Left colon (tissue), 2 donors: Measurements from ENCODE around the gene VIL1. TPM values are rescaled to one million over a fixed set of nuclear protein-coding genes. Genes with fewer than 3 reads are reported as not detected.

Source experiments
- ATAC-seq: fragments of 200-7000 bp; cut with Tn5 transposase; one replicate; pipeline ENCODE4 v1.9.1; 2020; ENCODE audit warnings: mild to moderate bottlenecking, moderate library complexity
- DNase-seq, 2 donors: peaks; one replicate each; pipeline ENCODE4 v3.0.0-alpha.2; 2020
- intact Hi-C, 2 donors: fragments of 100-400 bp; cut with DNase I in 1 of 2; cut with micrococcal nuclease in 1 of 2; formaldehyde crosslinking; loops; one replicate each; pipeline versions ENCODE4 v1.11.2 to v1.14.0; 2022; cut with DNase I, micrococcal nuclease
- total RNA-seq, 2 donors: library from RNA; stranded (reverse); fragmentation: NEBNext Ultra II Directional; extraction: Animal tissue kit (Norgen Biotek cat#: 25700); gene quantifications; one replicate each; pipeline ENCODE4 v1.2.1, GENCODE V29; 2021
- donor health status: DM: no; HTN: no; CAD: no.
- donor health status: DM: yes; HTN: yes; CAD: no.

The VIL1 gene
- total RNA-seq, 2 donors from 2014 or later: 441 to 488 TPM

- peak in 1 of 2 donors; percentile 19 for DNase-seq
- intact Hi-C loops: no loop called here
- ATAC-seq: peak; percentile 36
Observed at GRCh38 chr2:218429911-218430692, 11.2 kb downstream of the VIL1 start.

- DNase-seq (peak in 1 of 2 donors; percentile 9), ATAC-seq (no peak)
- intact Hi-C loops: no loop called here
Observed at GRCh38 chr2:218430721-218431120, 11.8 kb downstream of the VIL1 start.

GRCh38 chr2:218431878-218432277, 13.0 kb downstream of the VIL1 start:
- peak in 1 of 2 donors; percentile 16 for DNase-seq
- intact Hi-C loops: no loop called here
- peak; percentile 16 for ATAC-seq

- no peak for DNase-seq
Observed at GRCh38 chr2:218432676-218433365, 13.9 kb downstream of the VIL1 start.

DNA sequence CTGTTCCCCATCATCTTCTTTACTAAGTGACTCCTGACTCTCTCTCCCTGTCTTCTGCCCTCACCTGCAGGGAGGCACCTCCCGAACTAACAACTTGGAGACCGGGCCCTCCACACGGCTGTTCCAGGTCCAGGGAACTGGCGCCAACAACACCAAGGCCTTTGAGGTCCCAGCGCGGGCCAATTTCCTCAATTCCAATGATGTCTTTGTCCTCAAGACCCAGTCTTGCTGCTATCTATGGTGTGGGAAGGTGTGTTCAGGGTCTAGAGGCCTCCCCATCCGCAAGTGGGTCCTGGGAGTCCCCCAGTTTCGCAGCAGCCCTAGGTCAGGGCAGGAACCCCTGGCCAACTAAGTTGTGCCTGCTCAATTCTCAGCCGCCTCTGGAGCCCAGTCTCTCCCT, 15.5 kb downstream of the VIL1 start:
- no peak for DNase-seq
- intact Hi-C loops: no loop called here

More at GRCh38 chr2:218432676-218433365, 13.9 kb downstream of the VIL1 start:
- no peak for ATAC-seq
- intact Hi-C loops: no loop called here

DNA sequence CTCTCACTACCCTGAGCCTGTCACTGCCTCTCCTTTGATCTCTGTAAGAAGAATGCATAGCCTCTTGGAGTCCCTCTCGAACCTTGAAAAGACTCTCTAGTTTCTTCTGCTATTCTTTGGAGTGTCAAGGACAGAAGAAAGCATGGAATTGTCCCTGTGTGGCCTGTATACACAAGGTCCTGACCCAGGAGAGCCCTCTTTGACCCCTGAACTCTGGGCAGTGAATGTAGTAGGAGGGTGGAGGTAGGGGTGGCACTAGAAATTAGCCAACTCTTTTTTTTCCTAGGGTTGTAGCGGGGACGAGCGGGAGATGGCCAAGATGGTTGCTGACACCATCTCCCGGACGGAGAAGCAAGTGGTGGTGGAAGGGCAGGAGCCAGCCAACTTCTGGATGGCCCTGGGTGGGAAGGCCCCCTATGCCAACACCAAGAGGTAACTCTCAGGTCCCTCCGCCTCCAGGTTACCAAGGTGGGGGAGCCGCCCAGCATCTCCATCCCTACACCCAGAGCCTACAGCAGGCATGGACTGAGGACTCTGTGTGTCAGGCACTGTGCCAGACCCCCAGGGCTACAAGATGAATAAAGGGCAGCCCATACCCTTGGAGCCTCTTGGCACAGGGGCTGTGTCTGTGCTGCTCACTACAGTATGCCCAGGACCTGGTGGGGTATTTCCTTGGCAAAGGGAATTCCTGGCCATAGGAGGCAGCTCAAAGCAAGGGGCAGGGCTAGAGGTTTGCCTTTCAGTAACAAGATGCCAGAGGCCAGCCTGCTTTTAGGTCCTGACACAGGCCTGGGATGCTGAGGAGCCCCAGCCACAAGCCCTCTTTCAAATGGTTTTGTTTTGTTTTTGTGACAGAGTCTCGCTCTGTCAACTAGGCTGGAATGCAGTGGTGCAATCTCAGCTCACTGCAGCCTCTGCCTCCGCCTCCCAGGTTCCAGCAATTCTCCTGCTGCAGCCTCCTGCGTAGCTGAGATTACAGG, 16.4 kb downstream of the VIL1 start:
- DNase-seq (no peak), ATAC-seq (no peak)
- intact Hi-C loops: no loop called here

More for the DNA sequence above, 15.5 kb downstream of the VIL1 start:
- no peak for ATAC-seq

DNA sequence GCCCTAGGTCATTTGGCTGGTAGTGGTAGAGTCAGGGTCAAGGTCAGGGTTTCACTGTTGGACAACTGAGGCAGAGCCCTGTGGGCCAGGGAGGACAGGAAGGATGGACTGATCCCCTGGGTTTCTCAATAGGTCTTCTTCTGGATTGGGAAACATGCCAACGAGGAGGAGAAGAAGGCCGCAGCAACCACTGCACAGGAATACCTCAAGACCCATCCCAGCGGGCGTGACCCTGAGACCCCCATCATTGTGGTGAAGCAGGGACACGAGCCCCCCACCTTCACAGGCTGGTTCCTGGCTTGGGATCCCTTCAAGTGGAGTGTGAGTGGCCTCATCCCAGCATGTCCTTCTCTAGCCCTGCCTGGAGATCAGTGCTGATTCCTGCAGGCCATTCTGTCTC, 18.1 kb downstream of the VIL1 start:
- no peak for ATAC-seq
- no peak for DNase-seq
- intact Hi-C loops: no loop called here

- DNase-seq (no peak), ATAC-seq (no peak)
- intact Hi-C loops: no loop called here
Observed at GRCh38 chr2:218437969-218438368, 19.0 kb downstream of the VIL1 start.

GRCh38 chr2:218438596-218438995, 19.7 kb downstream of the VIL1 start:
- DNase-seq: no peak
- ATAC-seq: no peak
- intact Hi-C loops: no loop called here

GRCh38 chr2:218444692-218445357, 25.9 kb downstream of the VIL1 start:
- ATAC-seq (peak; percentile 91), DNase-seq (peak; percentile 61 to 78)
- intact Hi-C loops: no loop called here

DNA sequence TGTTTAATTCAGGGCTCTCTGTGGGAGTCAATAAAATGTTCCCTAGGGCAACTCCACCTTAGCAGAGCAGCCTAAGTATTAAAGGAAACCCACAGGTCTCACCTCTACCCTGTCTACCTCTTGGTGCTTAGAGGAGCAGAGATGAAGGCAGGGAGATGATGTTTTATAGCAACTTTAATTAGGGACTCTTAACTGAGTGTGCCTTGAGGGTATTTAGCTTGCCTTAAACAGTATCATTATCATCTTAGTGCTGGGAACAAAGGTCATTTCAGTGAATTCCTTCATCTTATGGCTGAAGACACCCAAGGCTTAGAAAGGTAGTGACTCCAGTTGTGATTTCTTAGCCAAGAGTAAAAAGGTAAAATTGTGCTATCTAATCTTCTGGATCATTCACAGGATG, 26.7 kb downstream of the VIL1 start:
- DNase-seq (no peak), ATAC-seq (peak; percentile 38)
- intact Hi-C loops: no loop called here

DNA sequence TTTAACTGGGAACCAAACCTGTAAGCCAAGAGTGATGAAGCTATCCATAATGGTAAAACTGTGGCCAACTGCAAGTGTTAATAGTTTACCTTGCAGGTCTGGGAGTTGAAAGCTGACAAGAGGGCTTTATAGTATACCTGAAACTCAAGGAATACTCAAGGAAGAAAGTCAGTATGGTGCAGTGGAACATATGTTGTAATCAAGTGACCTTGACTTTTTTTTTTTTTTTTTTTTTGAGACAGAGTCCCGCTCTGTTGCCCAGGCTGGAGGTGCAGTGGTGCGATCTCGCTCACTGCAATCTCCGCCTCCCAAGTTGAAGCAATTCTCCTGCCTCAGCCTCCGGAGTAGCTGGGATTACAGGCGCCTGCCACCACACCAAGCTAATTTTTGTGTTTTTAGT, 27.6 kb downstream of the VIL1 start:
- DNase-seq (no peak), ATAC-seq (no peak)
- intact Hi-C loops: no loop called here

GRCh38 chr2:218447072-218447471, 28.1 kb downstream of the VIL1 start:
- no peak for ATAC-seq

DNA sequence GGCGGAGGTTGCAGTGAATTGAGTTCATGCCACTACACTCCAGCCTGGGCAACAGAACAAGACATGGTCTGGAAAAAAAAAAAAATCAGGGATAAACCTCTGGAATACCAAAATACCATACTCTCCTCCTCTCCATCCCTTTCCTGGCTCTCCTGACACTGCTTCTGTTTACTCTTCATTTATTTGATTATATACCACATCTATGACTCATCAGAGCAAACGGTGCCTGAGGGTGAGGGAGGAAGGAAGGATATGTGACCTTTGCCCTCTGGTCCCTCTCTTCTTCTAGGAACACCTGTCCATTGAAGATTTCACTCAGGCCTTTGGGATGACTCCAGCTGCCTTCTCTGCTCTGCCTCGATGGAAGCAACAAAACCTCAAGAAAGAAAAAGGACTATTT, 30.0 kb downstream of the VIL1 start:
- DNase-seq (no peak), ATAC-seq (peak; percentile 58)
- intact Hi-C loops: no loop called here

More at GRCh38 chr2:218447072-218447471, 28.1 kb downstream of the VIL1 start:
- intact Hi-C loops: no loop called here
- no peak for DNase-seq

DNA sequence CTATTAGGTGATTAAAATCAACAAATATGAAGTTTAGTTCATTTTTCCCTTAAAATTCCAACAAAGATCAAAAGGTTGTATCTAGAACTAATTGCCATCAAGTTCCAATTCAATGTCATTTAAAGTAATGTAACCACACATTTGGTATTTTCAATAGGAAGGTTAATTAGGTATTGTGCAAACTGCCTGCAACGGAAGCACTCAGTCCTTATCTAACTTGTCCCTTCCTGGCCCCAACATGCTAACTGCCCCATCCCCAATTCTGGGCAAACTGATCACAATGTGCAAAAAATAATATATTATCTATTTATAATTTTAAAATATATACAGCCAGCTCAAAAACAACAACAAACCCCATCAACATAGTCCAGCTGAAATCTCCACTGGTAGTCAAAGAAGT, 33.2 kb downstream of the VIL1 start:
- ATAC-seq (no peak), DNase-seq (no peak)
- intact Hi-C loops: no loop called here

DNA sequence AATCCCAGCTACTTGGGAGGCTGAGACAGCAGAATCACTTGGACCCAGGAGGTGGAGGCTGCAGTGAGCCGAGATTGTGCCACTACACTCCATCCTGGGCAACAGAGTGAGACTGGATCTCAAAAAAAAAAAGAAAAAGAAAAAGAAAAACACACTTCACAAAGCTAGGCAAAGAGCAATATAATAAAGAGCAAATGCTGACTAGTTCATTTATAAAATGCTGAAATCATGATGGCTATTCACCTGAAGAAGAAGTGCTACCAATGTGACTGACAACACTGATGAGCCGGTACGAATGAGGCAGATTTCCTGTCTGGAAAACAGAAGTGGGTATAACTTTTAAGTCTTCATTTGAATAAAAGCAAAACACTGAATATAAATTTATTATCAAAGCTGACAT, 37.9 kb downstream of the VIL1 start:
- ATAC-seq: no peak
- intact Hi-C loops: no loop called here
- DNase-seq: no peak

- no peak for ATAC-seq
- intact Hi-C loops: no loop called here
Observed at GRCh38 chr2:218458598-218458997, 39.7 kb downstream of the VIL1 start.

DNA sequence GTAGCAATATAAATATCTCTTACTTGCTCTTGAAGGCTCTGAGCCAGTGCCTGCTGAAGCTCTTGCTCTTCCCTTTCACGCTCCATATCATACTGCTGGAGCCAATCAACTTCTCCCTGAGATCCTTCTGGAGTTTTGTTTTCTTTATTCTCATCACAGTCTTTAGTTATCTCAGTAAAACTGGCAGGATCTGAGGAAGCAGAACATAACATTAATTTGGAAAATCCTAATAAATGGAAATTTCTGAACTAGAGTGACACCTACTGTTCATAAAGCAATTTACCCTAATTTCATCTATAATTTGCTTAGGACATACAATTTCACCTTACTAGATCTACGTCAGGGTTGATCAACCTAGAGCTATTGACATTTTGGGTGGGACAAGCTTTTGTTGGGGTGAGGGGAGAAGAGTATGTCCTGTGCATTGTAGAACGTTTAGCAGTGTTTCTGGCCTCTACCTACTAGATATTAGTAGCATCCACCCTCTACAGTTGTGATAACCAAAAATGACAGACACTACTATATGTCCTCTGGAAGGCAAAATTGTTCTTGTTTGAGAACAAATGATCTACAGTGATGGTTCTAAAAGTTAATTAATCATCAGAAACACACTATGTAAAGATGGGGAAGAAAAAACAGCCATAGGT, 47.2 kb downstream of the VIL1 start:
- ATAC-seq (peak; percentile 78), DNase-seq (no peak)
- intact Hi-C loops: loop anchor here (5.0 to 10.0 kb wide), 2 partner anchors 51 to 59 kb away; partner anchors contain the start of gene VIL1 (in 1 of the 2)

More at GRCh38 chr2:218458598-218458997, 39.7 kb downstream of the VIL1 start:
- no peak for DNase-seq
